ENCODE measurements around the gene SMTN. TPM values are rescaled to one million over a fixed set of nuclear protein-coding genes. Genes with fewer than 3 reads are reported as not detected.

Gene SMTN
- total and polyA plus RNA-seq, 12 donors = 4.6 to 155 (median 88.9) TPM

DNA sequence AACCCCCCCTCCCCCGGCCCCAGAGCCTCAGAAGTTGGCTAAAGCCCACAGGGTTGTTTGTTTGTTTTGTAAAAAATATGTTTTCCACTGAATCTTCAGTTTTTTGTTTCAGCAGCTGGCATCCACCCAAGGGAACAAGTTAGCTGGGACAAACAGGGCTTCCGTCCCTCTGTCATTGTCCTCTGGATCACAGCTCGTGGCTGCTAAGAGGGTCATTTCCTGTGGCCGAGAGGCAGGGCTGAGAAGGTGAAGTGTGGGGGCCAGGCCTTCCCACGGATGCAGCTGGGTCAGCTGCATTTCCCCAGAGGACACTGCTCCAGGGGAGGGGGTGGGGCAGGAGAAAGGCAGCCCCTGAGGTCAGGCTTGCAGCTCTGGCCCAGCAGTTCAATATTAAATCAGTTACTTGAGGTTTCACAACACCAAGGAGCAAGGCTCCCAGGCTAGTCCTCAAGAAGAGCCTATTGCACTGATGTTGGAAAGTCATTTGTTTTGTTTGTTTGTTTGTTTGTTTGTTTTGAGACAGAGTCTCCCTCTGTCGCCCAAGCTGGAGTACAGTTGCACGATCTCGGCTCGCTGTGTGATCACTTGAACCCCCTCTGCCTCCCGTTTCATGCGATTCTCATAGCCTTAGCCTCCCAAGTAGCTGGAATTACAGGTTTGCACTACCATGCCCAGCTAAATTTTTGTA lies 34.4 kb upstream of the SMTN start:
- H3K4me1 ChIP-seq (replicated peaks in 1 of 2) = peaks cover 0 to 5% of the 10 kb centered on the region in 2 donors
- no peak overlapping the region for H3K4me3 ChIP-seq
- intact Hi-C loops (cut with DNase I) = no loop called here
- no peaks in the 10 kb centered on the region for H3K9me3 ChIP-seq (replicated peaks in 1 of 3)
- peak overlapping the region in 2 of 5 donors; percentile 47 to 81 for H3K27ac ChIP-seq
- WGBS, 4 donors = 58 to 73% (median 71%) methylated on average over 10 to 11 of the region's 11 CpGs
- no peaks in the 10 kb centered on the region for H3K36me3 ChIP-seq (replicated peaks in 1 of 2)
- no peaks in the 10 kb centered on the region for H3K27me3 ChIP-seq
- peak; percentile 56 to 89 (median 72) for DNase-seq
- TF ChIP-seq POLR2A (IDR thresholded peaks at IDR 0.05) = no peak
- TF ChIP-seq, protein P1, sequence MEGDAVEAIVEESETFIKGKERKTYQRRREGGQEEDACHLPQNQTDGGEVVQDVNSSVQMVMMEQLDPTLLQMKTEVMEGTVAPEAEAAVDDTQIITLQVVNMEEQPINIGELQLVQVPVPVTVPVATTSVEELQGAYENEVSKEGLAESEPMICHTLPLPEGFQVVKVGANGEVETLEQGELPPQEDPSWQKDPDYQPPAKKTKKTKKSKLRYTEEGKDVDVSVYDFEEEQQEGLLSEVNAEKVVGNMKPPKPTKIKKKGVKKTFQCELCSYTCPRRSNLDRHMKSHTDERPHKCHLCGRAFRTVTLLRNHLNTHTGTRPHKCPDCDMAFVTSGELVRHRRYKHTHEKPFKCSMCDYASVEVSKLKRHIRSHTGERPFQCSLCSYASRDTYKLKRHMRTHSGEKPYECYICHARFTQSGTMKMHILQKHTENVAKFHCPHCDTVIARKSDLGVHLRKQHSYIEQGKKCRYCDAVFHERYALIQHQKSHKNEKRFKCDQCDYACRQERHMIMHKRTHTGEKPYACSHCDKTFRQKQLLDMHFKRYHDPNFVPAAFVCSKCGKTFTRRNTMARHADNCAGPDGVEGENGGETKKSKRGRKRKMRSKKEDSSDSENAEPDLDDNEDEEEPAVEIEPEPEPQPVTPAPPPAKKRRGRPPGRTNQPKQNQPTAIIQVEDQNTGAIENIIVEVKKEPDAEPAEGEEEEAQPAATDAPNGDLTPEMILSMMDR (IDR thresholded peaks at IDR 0.05) = no peak

DNA sequence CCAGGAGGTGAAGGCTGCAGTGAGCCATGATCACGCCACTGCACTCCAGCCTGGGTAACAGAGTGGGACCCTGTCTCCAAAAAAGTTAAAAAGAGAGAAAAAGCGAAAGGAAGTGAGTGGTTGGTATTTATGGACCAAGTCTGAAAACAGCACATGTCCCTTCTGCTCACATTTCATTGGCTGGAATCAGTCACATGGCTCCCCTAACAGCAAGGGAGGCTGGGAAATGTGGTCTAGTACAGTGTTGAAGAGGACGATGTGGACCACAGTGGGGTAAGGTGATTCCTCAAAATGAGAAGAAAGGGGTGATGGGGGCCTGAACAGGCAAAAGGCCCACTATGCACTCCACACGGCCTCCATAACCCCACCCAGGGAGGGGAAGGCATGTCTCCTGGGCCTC lies 32.5 kb upstream of the SMTN start:
- Histone ChIP-seq H3K9me3 (replicated peaks in 1 of 3) (no peaks in the 10 kb centered on the region), H3K27me3 (no peaks in the 10 kb centered on the region), H3K27ac (no peak overlapping the region), H3K4me3 (no peak overlapping the region), H3K36me3 (replicated peaks in 1 of 2) (no peaks in the 10 kb centered on the region), H3K4me1 (replicated peaks in 1 of 2) (peaks cover 0 to 5% of the 10 kb centered on the region in 2 donors)
- 87 to 95% (median 91%) methylated on average over 4 of the region's 4 CpGs for WGBS, 4 donors
- TF ChIP-seq, protein P1 (IDR thresholded peaks at IDR 0.05) = no peak
- TF ChIP-seq POLR2A (IDR thresholded peaks at IDR 0.05) = no peak
- no peak for DNase-seq
- intact Hi-C loops (cut with DNase I) = no loop called here

DNA sequence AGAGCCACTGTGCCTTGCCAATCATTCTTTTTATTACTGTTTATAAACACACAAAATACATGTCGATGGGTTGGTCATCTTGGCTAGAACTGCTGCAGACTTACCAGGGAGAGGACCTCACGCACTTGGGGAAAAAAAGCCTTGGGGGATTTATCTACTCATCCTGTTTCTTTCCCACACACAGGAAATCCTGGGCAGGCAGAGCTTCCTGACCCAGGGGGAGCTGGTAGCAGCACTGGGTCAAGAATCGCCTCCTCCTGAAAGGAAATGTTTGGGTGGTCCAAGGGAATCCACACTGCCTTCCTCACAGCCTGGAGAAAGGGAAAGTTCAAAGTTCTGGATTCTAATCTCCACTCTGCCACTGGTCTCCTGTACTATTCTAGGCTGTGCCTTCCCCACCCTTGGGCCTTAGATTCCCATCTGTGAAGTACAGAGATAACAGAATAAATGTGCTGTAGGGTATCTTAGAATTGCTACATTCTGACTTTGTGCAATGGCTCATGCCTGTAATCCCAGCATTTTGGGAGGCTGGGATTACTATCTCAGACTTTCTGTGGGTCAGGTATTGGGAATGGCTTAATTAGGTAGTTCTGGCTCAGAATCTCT lies 31.2 kb upstream of the SMTN start:
- H3K9me3 ChIP-seq (replicated peaks in 1 of 3) = no peaks in the 10 kb centered on the region
- intact Hi-C loops (cut with DNase I) = no loop called here
- H3K4me1 ChIP-seq (replicated peaks in 1 of 2) = peaks cover 0 to 5% of the 10 kb centered on the region in 2 donors
- no peaks in the 10 kb centered on the region for H3K36me3 ChIP-seq (replicated peaks in 1 of 2)
- peak overlapping the region in 1 of 5 donors; percentile 38 for H3K27ac ChIP-seq
- H3K27me3 ChIP-seq = no peaks in the 10 kb centered on the region
- H3K4me3 ChIP-seq = no peak overlapping the region
- DNase-seq = peak in 1 of 7 donors; percentile 8
- no peak for TF ChIP-seq POLR2A (IDR thresholded peaks at IDR 0.05)
- TF ChIP-seq, protein P1 (IDR thresholded peaks at IDR 0.05) = no peak
- 60 to 76% (median 64%) methylated on average over 3 of the region's 3 CpGs for WGBS, 4 donors

DNA sequence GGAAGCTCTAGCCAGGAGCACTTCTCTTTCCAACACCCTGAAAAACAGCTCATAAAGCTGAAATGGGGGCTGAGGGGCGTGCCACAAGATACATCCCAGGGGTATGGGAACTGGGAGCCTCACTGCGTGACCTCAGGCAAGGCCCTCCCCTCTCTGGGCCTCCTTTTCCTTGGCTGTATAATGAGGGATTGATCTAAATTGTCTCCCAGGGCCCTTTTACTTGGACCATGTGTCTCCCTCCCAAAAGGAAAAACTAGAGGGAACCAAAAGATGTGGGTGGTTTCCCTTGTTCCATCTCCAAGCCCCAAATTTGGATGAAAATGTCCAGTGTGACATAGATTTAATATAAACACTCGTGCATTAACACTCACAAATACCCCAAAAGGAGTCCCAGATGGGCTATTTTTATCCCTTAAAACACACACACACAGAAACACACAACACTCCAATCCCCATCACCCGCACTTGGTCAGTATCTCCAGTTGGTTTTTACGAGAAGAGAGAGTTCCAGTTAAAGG lies 25.9 kb upstream of the SMTN start:
- TF ChIP-seq, protein P1 (IDR thresholded peaks at IDR 0.05) = no peak
- TF ChIP-seq POLR2A (IDR thresholded peaks at IDR 0.05) = no peak
- intact Hi-C loops (cut with DNase I) = no loop called here
- Histone ChIP-seq H3K9me3 (replicated peaks in 1 of 3) (no peaks in the 10 kb centered on the region), H3K4me1 (replicated peaks in 1 of 2) (no peaks in the 10 kb centered on the region), H3K27ac (peak overlapping the region in 2 of 5 donors; percentile 62 to 71), H3K36me3 (replicated peaks in 1 of 2) (no peaks in the 10 kb centered on the region), H3K27me3 (no peaks in the 10 kb centered on the region), H3K4me3 (no peak overlapping the region)
- no peak for DNase-seq
- WGBS, 4 donors = 77 to 83% (median 79%) methylated on average over 5 of the region's 5 CpGs
